ENCODE measurements around the gene PLEKHM3.

The PLEKHM3 gene

GRCh38 chr2:207884127-207884526, 141.2 kb downstream of the PLEKHM3 start:
- DNase-seq: no peak

DNA sequence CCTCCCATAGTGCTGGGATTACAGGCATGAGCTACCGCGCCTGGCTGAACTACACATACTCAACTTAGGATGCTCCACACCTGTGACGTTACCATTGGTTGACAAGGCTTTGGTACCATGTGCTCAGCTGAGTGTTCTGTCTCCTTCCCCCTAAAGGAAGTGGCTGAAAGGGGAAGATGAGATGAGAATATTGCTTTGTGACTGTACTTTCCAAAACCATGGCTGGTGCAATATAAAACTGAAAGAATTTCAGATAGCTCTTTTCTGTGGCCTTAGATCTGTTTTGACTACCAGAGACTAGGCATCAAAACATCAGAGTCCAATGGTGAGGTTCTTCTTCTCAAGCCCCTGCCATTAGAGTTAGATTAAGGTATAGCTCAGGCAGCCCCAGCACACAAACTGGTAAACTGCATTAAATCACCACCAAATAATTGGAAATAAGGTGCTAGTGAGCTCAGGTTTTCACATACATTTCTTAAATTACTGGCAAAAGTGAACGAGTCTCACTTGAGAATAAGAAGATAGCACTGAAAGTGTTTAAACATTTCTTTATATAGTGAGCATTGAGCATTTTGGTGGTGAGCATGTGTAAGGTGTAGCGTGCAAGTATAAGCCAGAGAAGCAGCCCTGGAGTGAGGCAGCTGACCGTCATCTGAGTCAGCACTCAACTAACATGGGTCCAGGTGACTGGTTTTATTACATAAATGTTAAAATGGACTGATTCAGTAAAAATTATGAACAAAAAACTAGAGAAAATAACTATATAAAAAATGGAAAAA, 142.1 kb downstream of the PLEKHM3 start:
- no peak for DNase-seq

DNA sequence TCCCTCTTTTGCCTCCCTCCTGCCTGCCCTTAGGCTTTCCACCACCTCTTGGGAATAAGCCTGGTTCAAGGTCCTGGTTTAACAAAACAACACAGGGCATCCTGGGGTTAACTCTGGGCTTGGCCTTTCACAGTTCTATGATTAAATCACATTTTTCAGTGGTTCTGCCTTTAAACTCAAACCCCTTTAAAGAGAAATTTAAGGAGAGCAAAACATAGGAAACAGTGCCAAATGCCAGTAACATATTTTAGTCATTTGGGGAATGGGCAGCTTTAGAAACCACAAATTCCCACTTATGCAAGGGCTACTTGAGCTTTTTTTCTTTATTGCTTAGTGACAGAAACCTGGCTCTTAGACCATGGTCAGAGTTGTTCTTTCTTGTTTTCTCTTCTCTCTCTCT, 143.4 kb downstream of the PLEKHM3 start:
- no peak for DNase-seq

GRCh38 chr2:207879536-207879935, 145.8 kb downstream of the PLEKHM3 start:
- DNase-seq: no peak

DNA sequence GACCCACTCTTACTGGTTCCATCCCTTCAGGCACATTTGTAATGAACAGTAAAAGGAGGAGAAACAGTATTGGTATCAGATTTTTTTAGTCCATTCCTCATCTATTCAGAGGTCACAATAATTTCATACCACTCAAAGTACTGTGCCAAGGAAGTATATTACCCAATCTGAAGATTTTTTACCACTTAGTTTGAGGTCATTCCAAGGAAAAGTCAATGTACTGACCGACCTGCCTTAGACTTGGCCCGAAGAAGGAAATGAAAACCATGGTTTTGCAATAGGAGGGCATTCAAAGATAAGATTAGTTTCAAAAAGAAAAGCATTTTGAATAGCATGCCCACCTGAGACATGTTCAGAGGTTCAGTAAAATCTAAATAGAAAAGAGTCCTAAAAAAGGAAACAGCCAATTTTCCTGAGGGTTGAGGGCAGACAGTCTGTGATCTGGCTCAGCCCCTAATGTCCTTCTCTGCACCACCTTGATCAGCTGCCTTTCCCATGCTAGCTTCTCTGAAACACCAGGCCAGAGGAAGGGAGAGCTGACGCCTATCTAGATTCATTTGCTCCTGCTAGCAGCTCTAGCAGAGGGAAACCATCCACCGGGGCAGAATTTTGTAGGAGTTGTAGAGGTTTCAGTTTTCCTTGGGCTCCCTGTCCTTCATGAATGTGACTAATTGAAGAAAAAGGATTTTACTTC, 148.3 kb downstream of the PLEKHM3 start:
- no peak for DNase-seq

GRCh38 chr2:207875473-207876212, 149.7 kb downstream of the PLEKHM3 start:
- DNase-seq: no peak

GRCh38 chr2:207873794-207874193, 151.5 kb downstream of the PLEKHM3 start:
- DNase-seq: no peak

DNA sequence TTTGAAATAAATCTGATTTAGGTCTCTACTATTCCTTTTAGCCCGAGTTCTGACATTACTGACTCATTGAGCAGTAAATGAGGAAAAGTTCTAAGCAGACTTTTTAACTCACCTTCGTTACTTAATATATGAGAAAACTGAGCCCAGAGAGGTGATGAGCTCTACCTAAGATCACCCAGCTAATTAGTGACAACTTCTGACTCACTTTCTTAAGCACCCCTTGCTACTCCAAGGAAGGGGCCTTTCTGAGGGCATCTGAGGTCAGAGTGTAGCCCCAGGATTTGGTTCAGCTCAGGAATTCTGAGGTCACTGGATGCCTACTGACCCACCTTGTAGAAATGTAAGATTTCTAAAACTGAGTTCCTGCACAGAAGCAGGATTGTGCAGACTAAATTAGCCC, 153.4 kb downstream of the PLEKHM3 start:
- DNase-seq: no peak

DNA sequence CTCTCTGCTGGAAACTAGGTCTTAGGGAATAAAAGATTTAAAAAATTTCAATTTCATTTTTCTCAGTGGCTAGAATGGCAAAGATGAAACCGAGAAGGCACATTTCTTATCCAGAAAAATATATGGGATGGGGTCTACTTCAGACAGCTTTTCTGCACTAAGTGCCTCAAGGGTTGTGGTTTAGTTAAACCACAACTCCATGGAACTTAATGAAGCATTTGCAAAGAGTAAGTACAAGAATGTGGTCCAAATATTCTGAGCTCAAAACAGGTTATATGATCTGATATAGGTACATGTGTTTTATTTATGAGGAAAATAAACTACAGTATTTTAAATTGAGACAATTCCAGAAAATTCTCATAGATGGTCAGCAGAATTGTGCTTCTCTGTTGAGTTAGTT, 153.8 kb downstream of the PLEKHM3 start:
- DNase-seq: no peak

DNA sequence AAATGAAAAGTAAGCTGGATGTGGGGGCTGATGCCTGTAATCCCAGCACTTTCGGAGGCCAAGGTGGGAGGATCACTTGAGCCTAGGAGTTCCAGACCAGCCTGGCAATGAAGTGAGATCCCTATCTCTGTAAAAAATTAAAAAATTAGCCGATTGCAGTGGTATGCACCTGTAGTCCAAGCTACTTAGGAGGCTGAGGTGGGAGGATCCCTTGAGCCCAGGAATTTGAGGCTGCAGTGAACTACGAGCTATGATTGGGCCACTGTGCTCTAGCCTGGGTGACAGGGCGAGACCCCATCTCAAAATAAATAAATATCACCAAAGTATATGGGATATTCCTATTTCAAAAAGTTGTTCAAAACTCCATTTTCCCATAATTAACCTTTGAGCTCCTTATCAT, 154.5 kb downstream of the PLEKHM3 start:
- DNase-seq: no peak

- DNase-seq: no peak
Observed at GRCh38 chr2:207869784-207870778, 155.2 kb downstream of the PLEKHM3 start.

- DNase-seq: no peak
Observed at GRCh38 chr2:207868855-207869596, 156.3 kb downstream of the PLEKHM3 start.

DNA sequence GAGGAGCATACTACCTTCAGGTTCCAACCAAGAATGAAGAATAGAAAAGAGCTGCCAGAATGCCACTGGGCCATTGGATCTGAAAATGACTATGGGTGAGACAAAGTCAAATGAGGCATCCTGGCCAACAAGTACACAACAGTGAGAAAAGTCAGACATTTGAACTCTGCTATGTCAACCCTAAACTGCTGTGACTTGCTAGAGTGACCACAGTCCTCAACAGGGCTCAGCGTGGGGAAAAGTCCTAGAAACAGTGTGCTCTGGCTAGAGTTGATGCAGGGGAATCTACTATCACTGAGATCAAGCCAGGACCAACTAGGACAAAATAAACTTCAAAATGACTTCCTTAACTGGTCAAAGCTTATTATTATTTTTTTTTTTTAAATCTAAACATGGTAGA, 157.4 kb downstream of the PLEKHM3 start:
- DNase-seq: no peak

- no peak for DNase-seq
Observed at GRCh38 chr2:207867056-207867455, 158.3 kb downstream of the PLEKHM3 start.

DNA sequence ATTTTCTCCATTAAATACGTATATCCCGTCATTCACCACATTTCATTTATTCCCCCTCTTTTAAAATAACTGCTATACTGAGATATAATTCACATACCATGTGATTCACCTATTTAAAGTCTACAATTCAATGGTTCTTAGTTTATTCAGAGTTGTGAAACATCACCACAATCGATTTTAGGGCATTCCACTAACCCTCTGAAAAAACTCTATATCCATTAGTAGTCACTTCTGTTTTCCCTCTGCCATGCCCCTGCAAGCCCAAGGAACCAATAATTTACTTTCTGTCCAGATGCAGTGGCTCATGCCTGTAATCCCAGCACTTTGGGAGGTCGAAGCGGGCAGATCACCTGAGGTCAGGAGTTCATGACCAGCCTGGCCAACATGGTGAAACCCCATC, 160.1 kb downstream of the PLEKHM3 start:
- no peak for DNase-seq

- no peak for DNase-seq
Observed at GRCh38 chr2:207863345-207863744, 162.0 kb downstream of the PLEKHM3 start.

DNA sequence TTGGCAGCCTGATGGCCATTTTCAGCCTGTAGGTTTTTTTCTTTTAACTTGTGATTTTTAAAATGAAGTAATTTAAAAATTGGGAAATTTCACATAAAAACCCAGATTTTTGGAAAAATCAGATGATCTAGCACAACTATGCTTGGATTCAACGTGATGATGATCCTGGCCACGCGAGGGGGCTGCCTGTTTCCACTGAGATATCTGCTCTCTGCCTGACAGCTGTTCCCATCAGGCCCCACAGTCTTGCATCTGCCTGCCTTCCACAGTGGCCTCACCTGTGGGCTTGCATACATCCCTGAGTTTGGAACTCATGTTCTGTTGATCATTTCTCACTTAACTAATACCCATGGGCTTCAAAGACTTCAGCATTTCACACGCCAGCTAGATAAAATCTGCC, 163.5 kb downstream of the PLEKHM3 start:
- no peak for DNase-seq

DNA sequence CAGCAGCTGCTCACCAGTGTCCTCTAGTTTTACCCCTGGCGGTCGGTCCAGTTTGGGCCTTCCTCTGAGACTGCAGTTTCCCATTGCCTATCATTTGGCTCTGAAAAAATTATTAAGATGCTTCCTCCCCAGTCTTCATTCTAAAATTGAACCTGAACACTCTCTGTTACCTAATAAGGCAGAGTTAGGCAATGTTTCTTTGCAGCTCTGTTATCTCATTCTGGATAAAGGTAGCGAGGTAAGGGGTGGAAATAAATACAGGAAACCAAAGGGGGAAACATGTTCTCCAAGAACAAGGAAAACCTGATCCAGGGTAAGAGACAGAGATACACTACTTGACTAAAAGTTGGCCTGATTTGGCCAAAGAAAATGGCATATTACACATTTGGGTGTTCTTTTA, 164.6 kb downstream of the PLEKHM3 start:
- no peak for DNase-seq

- DNase-seq: no peak
Observed at GRCh38 chr2:207855591-207855990, 169.7 kb downstream of the PLEKHM3 start.

GRCh38 chr2:207854484-207855440, 170.6 kb downstream of the PLEKHM3 start:
- DNase-seq: no peak

DNA sequence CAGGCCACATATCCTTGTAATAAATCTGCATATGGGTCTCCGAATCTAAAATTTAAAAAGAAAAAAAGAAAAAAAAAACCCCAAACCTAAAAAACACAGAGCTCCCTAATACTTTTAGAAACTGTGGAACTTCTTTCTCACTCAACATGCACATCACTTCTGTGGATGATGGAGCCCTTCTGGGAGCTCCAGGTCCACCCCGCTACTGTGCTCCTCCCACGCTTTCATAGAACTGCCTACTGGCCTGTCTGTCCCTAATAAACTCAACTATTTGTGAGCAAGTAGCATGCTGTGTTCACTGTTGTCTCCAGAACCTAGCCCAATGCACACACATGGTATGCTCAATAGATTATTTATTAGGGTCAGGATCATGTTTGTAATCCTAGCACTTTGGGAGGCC, 172.5 kb downstream of the PLEKHM3 start:
- DNase-seq: no peak
